Neural crest cell (in vitro differentiated cells): ENCODE results near the gene HDLBP. TPM values are rescaled to one million over a fixed set of nuclear protein-coding genes. Genes with fewer than 3 reads are reported as not detected.

Experiments used
- DNase-seq: peaks from one replicate; pipeline ENCODE4 v3.0.0; 2021; ENCODE audit warnings: low read depth, mixed read lengths, low spot score
- H3K27ac Mint-ChIP-seq: one replicate; pipeline ENCODE4 v1.8.0; 2021; ENCODE audit warnings: mild to moderate bottlenecking, mixed read lengths; ENCODE audit not compliant: unreplicated experiment
- H3K27me3 Mint-ChIP-seq: 2 replicates; pipeline ENCODE4 v1.8.0; 2021; ENCODE audit warnings: low read depth, mild to moderate bottlenecking, mixed read lengths
- H3K36me3 Mint-ChIP-seq: 2 replicates; pipeline ENCODE4 v1.8.0; 2021; ENCODE audit warnings: low read depth, mild to moderate bottlenecking, mixed read lengths
- H3K4me1 Mint-ChIP-seq: 2 replicates; pipeline ENCODE4 v1.8.0; 2021; ENCODE audit warnings: mixed read lengths
- H3K4me3 Mint-ChIP-seq: one replicate; pipeline ENCODE4 v1.8.0; 2021; ENCODE audit warnings: mild to moderate bottlenecking, mixed read lengths
- H3K9me3 Mint-ChIP-seq: 2 replicates; pipeline ENCODE4 v1.8.0; 2021; ENCODE audit warnings: mixed read lengths
- CTCF ChIP-seq: fragments of 200-600 bp; sonication (generic); conservative IDR thresholded peaks from 2 replicates; pipeline ENCODE4 v1.5.0; 2021; ENCODE audit warnings: antibody characterized with exemption, mild to moderate bottlenecking
- long read RNA-seq: library from polyadenylated mRNA; unstranded; transcript quantifications from one replicate; pipeline ENCODE4 v2.0.0, GENCODE V29; 2020
- total RNA-seq: library from RNA; stranded (reverse); gene quantifications from 2 replicates; pipeline ENCODE4 v1.2.1, GENCODE V29; 2021

The HDLBP gene
- total RNA-seq = 320 and 333 TPM in 2 replicates
- long read RNA-seq, full-length matches to known transcripts = 128 of 316 reads
- long read RNA-seq, partial matches to known transcripts = 152 of 316 reads
- long read RNA-seq, other reads (novel, unspliced or antisense) = 36 of 316 reads

- Mint-ChIP-seq H3K27me3 (peaks cover 2% of the 10 kb centered on the region), H3K27ac (peak within 1 kb of the TSS; percentile 100), H3K4me1 (peaks cover 57% of the 10 kb centered on the region), H3K9me3 (no peaks in the 10 kb centered on the region), H3K36me3 (peaks cover 5% of the 10 kb centered on the region), H3K4me3 (peak within 1 kb of the TSS; percentile 100)
- TF ChIP-seq CTCF = peak; percentile 57
- DNase-seq = peak; percentile 99
These were observed at the start of gene HDLBP for GRCh38 chr2:241315093-241315878. HDLBP (minus strand) TSS chr2:241315672; CDS start chr2:241266869, 48,803 bp downstream.

- H3K4me3 Mint-ChIP-seq = no peak overlapping the region
- no peak for TF ChIP-seq CTCF
- no peak for DNase-seq
- H3K27me3 Mint-ChIP-seq = no peaks in the 10 kb centered on the region
- no peaks in the 10 kb centered on the region for H3K4me1 Mint-ChIP-seq
- H3K27ac Mint-ChIP-seq = no peak overlapping the region
- H3K9me3 Mint-ChIP-seq = no peaks in the 10 kb centered on the region
- H3K36me3 Mint-ChIP-seq = no peaks in the 10 kb centered on the region
These were observed 49.3 kb upstream of the HDLBP start for GRCh38 chr2:241364781-241365180.

- no peak for TF ChIP-seq CTCF
- Mint-ChIP-seq H3K27me3 (no peaks in the 10 kb centered on the region), H3K4me1 (peaks cover 3% of the 10 kb centered on the region), H3K36me3 (no peaks in the 10 kb centered on the region), H3K4me3 (no peak overlapping the region), H3K27ac (no peak overlapping the region), H3K9me3 (no peaks in the 10 kb centered on the region)
- DNase-seq = no peak
These were observed 48.0 kb upstream of the HDLBP start for GRCh38 chr2:241363426-241363825.

- TF ChIP-seq CTCF = no peak
- peak overlapping the region; percentile 70 for H3K4me3 Mint-ChIP-seq
- DNase-seq = no peak
- H3K4me1 Mint-ChIP-seq = peaks cover 20% of the 10 kb centered on the region
- no peaks in the 10 kb centered on the region for H3K9me3 Mint-ChIP-seq
- H3K27ac Mint-ChIP-seq = no peak overlapping the region
- H3K27me3 Mint-ChIP-seq = peaks cover 2% of the 10 kb centered on the region
- peaks cover under 1% of the 10 kb centered on the region for H3K36me3 Mint-ChIP-seq
These were observed 44.1 kb upstream of the HDLBP start for GRCh38 chr2:241359481-241360045.

GRCh38 chr2:241358470-241358869 is 43.0 kb upstream of the HDLBP start:
- no peaks in the 10 kb centered on the region for H3K9me3 Mint-ChIP-seq
- peak overlapping the region; percentile 68 for H3K4me3 Mint-ChIP-seq
- peaks cover 2% of the 10 kb centered on the region for H3K27me3 Mint-ChIP-seq
- H3K4me1 Mint-ChIP-seq = peaks cover 20% of the 10 kb centered on the region
- no peak overlapping the region for H3K27ac Mint-ChIP-seq
- TF ChIP-seq CTCF = no peak
- no peak for DNase-seq
- H3K36me3 Mint-ChIP-seq = peaks cover 5% of the 10 kb centered on the region
